OCI-LY1 (cell line): ENCODE results near the gene DDX17.

Source experiments
- EZH2 ChIP-seq: fragments of 200-600 bp; sonication (generic), shearing (Covaris generic); IDR thresholded peaks from 2 replicates; pipeline ENCODE4 v1.8.0; 2017; ENCODE audit warnings: borderline replicate concordance, mixed run types, mild to moderate bottlenecking, antibody characterized with exemption, low read length, moderate library complexity, mixed read lengths
- TF ChIP-seq, protein P1 (sequence below): fragments of 200-600 bp; sonication (generic), shearing (Covaris generic); IDR thresholded peaks from 2 replicates; pipeline ENCODE4 v1.5.1; 2017; ENCODE audit warnings: mild to moderate bottlenecking, antibody characterized with exemption, low read length, moderate library complexity, mixed read lengths

DNA sequence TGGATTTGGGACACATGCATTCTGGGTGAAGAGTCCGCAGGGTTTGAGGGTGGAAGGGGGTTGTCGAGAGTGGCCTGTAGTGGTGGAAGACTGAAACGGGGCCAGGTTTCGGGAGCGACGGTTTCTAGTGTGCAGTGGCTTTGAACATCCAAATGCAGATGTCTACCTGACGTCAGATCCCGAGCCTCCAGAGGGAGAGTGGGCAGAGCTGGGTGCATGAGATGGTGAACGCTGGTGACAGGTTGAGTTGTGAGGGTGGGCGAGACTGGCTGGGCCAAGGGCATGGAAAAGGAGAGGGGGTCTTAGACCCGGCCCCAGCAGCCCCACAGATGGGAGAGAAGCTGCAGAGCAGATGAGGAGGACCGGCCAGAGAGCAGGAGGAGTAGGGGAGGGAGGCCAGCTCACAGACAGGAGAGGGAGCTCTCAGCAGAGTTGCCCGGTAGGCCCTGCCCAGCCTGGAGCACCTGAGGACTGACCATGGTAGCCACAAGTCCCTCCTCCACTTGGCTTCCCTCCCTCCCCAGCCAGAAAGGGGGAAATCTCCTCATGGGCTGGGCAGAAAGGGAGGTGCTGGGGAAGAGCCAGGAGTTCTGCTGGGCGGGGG, 65.3 kb downstream of the DDX17 start:
- TF ChIP-seq, protein P1, sequence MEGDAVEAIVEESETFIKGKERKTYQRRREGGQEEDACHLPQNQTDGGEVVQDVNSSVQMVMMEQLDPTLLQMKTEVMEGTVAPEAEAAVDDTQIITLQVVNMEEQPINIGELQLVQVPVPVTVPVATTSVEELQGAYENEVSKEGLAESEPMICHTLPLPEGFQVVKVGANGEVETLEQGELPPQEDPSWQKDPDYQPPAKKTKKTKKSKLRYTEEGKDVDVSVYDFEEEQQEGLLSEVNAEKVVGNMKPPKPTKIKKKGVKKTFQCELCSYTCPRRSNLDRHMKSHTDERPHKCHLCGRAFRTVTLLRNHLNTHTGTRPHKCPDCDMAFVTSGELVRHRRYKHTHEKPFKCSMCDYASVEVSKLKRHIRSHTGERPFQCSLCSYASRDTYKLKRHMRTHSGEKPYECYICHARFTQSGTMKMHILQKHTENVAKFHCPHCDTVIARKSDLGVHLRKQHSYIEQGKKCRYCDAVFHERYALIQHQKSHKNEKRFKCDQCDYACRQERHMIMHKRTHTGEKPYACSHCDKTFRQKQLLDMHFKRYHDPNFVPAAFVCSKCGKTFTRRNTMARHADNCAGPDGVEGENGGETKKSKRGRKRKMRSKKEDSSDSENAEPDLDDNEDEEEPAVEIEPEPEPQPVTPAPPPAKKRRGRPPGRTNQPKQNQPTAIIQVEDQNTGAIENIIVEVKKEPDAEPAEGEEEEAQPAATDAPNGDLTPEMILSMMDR: no peak
- no peak for TF ChIP-seq EZH2
